MM.1S (cell line): ENCODE measurements around the gene SLC9A2.

Source experiments
- CTCF ChIP-seq: fragments of 300-600 bp; sonication (generic); IDR thresholded peaks from 2 replicates; pipeline ENCODE4 v1.5.1; 2016; ENCODE audit warnings: antibody characterized with exemption, low read length, mixed read lengths
- EZH2 ChIP-seq: fragments of 300-600 bp; sonication (generic); optimal IDR thresholded peaks from 2 replicates; pipeline ENCODE3; 2017; ENCODE audit warnings: low read depth, mild to moderate bottlenecking, antibody characterized with exemption, low read length, mixed read lengths
- EZH2phosphoT487 ChIP-seq: fragments of 300-600 bp; sonication (generic); IDR thresholded peaks from 2 replicates; pipeline ENCODE4 v1.6.1; 2018; ENCODE audit warnings: antibody characterized with exemption, low read length

GRCh38 chr2:102737431-102737830 lies 118.1 kb downstream of the SLC9A2 start:
- TF ChIP-seq CTCF, result no peak
- no peak for TF ChIP-seq EZH2phosphoT487
- no peak for TF ChIP-seq EZH2
